K562 (cell line): ENCODE measurements around the gene POLR3C. TPM values are rescaled to one million over a fixed set of nuclear protein-coding genes. Genes with fewer than 3 reads are reported as not detected.

Source experiments
- ATAC-seq: fragments of 200-7000 bp; cut with Tn5 transposase; 3 replicates; pipeline ENCODE4 v1.9.1; 2020; ENCODE audit warnings: moderate library complexity
- BruUV-seq: library from RNA; stranded (reverse); fragments of 400-500 nt; replicated peaks from 2 replicates; lab custom pipeline; 2021; lab: Mats Ljungman, UMichigan
- CTCF ChIA-PET: fragments of 300-600 bp; formaldehyde crosslinking; extraction: SDS; loops from one replicate; lab custom pipeline; 2021; ENCODE audit warnings: low intra/inter-chr PET ratio; lab: Yijun Ruan, JAX
- POLR2A ChIA-PET: fragments of 300-600, 350-650 bp; sonication (Branson Sonifier 250); formaldehyde crosslinking; extraction: SDS; loops from one replicate; lab custom pipeline; 2021; ENCODE audit warnings: antibody characterized with exemption, inconsistent platforms; lab: Yijun Ruan, JAX
- DNase-seq, 4 experiments: peaks; one replicate each; pipeline versions ENCODE4 v3.0.0 to v3.0.0-alpha.2; 2011 to 2018; ENCODE audit warnings: low spot score in 3 of 4, mixed read lengths in 3 of 4; ENCODE audit errors: extremely low read depth in 1 of 4
- FAIRE-seq: peaks from 2 replicates; lab custom pipeline; 2011; peaks lifted over from hg19 to GRCh38; lab: Jason Lieb, UNC
- H2AFZ ChIP-seq: 2 replicates; pipeline ENCODE4 v1.6.0; 2011; ENCODE audit warnings: low read depth, low read length, control low read depth, inconsistent platforms
- H3K27ac ChIP-seq: fragments of 200-600 bp; 3 replicates; pipeline ENCODE4 v1.8.0; 2011; ENCODE audit warnings: low read depth, mild to moderate bottlenecking, control low read depth, inconsistent platforms, low read length, moderate library complexity, mixed read lengths; ENCODE audit errors: extremely low read depth
- H3K27me3 ChIP-seq, 2 experiments: fragments of 300-600 bp in 1 of 2; 2 replicates in 1 of 2; 3 replicates in 1 of 2; pipeline versions ENCODE4 v1.6.0 to v1.8.0; 2011; ENCODE audit warnings: inconsistent platforms in 2 of 2, low read length in 2 of 2, mild to moderate bottlenecking in 1 of 2, mixed read lengths in 1 of 2, moderate library complexity in 1 of 2; ENCODE audit not compliant: control insufficient read depth in 2 of 2, insufficient read depth in 2 of 2
- H3K36me3 ChIP-seq: fragments of 300-600 bp; 3 replicates; pipeline ENCODE4 v1.8.0; 2011; ENCODE audit warnings: mild to moderate bottlenecking, low read length, inconsistent platforms; ENCODE audit not compliant: control insufficient read depth, insufficient read depth
- H3K4me1 ChIP-seq, 2 experiments: fragments of 200-600 bp in 1 of 2; replicated peaks in 1 of 2; 2 replicates in 1 of 2; 3 replicates in 1 of 2; pipeline versions ENCODE4 v1.5.1 to v1.8.0; 2011; ENCODE audit warnings: inconsistent platforms in 2 of 2, low read length in 2 of 2, mild to moderate bottlenecking in 1 of 2, mixed read lengths in 1 of 2, moderate library complexity in 1 of 2; ENCODE audit not compliant: control insufficient read depth in 2 of 2, insufficient read depth in 2 of 2
- H3K4me2 ChIP-seq: 2 replicates; pipeline ENCODE4 v1.6.1; 2011; ENCODE audit warnings: low read length, control low read depth, inconsistent platforms, mixed read lengths; ENCODE audit not compliant: insufficient read depth
- H3K4me3 ChIP-seq: fragments of 200-600 bp; sonication (generic), shearing (Covaris generic); 2 replicates; pipeline ENCODE4 v1.5.1; 2016; ENCODE audit warnings: control low read depth, inconsistent platforms
- H3K79me2 ChIP-seq: fragments of 200-600 bp; 3 replicates; pipeline ENCODE4 v1.8.0; 2011; ENCODE audit warnings: low read length, inconsistent platforms; ENCODE audit not compliant: control insufficient read depth, insufficient read depth
- H3K9ac ChIP-seq, 2 experiments: 2 replicates each; pipeline versions ENCODE4 v1.6.0 to v1.6.1; 2011; ENCODE audit warnings: low read depth in 2 of 2, low read length in 2 of 2, control low read depth in 1 of 2, inconsistent platforms in 1 of 2, mild to moderate bottlenecking in 1 of 2, mixed read lengths in 1 of 2; ENCODE audit not compliant: insufficient read depth in 1 of 2
- H3K9me1 ChIP-seq: one replicate; pipeline ENCODE4 v1.6.0; 2011; ENCODE audit warnings: inconsistent platforms, mild to moderate bottlenecking, low read length, moderate library complexity; ENCODE audit not compliant: control insufficient read depth, insufficient read depth
- H3K9me3 ChIP-seq: replicated peaks from 2 replicates; pipeline ENCODE4 v1.5.1; 2011; ENCODE audit warnings: low read depth, low read length, inconsistent platforms; ENCODE audit not compliant: control insufficient read depth, insufficient read depth
- H4K20me1 ChIP-seq: replicated peaks from 2 replicates; pipeline ENCODE4 v1.6.1; 2011; ENCODE audit warnings: low read length, inconsistent platforms, mixed read lengths; ENCODE audit not compliant: control insufficient read depth, insufficient read depth
- BRF1 ChIP-seq: IDR thresholded peaks from 3 replicates; pipeline ENCODE4 v1.6.1; 2011; ENCODE audit warnings: borderline replicate concordance, mild to moderate bottlenecking; ENCODE audit not compliant: insufficient read length; ENCODE audit errors: extremely low read depth
- MAFG ChIP-seq: fragments of 450-650 bp; conservative IDR thresholded peaks from 2 replicates; pipeline ENCODE4 v1.6.1; 2016; ENCODE audit warnings: missing genetic modification characterization, missing compliant biosample characterization
- NFE2 ChIP-seq: IDR thresholded peaks from 2 replicates; pipeline ENCODE4 v1.6.1; 2014; ENCODE audit warnings: antibody characterized with exemption, low read depth
- RBBP5 ChIP-seq: fragments of 200-600 bp; sonication (generic); IDR thresholded peaks from 2 replicates; pipeline ENCODE4 v1.6.1; 2012; ENCODE audit warnings: borderline replicate concordance, mild to moderate bottlenecking, low read length, control low read depth, inconsistent platforms; ENCODE audit not compliant: insufficient read depth, poor library complexity, severe bottlenecking
- RFX1 ChIP-seq: fragments of 450-650 bp; IDR thresholded peaks from 2 replicates; pipeline ENCODE4 v1.6.1; 2016; ENCODE audit warnings: mild to moderate bottlenecking, moderate library complexity
- SMARCB1 ChIP-seq: IDR thresholded peaks from 2 replicates; pipeline ENCODE4 v1.6.1; 2011; ENCODE audit warnings: improper control_type of control experiment, low read depth; ENCODE audit not compliant: insufficient read length
- ZNF316 ChIP-seq: fragments of 450-650 bp; IDR thresholded peaks from 2 replicates; pipeline ENCODE4 v1.6.1; 2016
- WGBS: fragments of 100-300 bp; shearing (Covaris generic); methylation state at CpG from one replicate; pipeline ENCODE4 v1.1.6; 2016; ENCODE audit warnings: low coverage, mixed read lengths; ENCODE audit not compliant: insufficient coverage; ENCODE audit errors: missing lambda C conversion rate; 5-methylcytosine and 5-hydroxymethylcytosine counted together
- in situ Hi-C: fragments of 300-500 bp; cut with MboI; formaldehyde crosslinking; loops from 4 replicates; pipeline ENCODE4 v1.15.0; 2018; ENCODE audit warnings: inconsistent platforms, mixed read lengths
- intact Hi-C: fragments of 100-400 bp; cut with micrococcal nuclease; formaldehyde crosslinking; loops from 2 replicates; pipeline ENCODE4 v1.14.2; 2022
- polyA plus RNA-seq, 8 experiments: library from polyadenylated mRNA; depleted of rRNA in 4 of 8; stranded (reverse) in 5 of 8; unstranded in 3 of 8; fragments of >200 nt; fragmentation: Nextera tagmentation in 2 of 8; fragmentation: Illumina TruSeq in 1 of 8; extraction: Ambion mirVana in 2 of 8; extraction: Trizol in 1 of 8; gene quantifications; 2 replicates each; pipeline versions ENCODE4 v1.2.1 to v1.2.3, GENCODE V29; 2011 to 2014; ENCODE audit warnings: inconsistent platforms in 1 of 8, missing spikeins in 1 of 8
- total RNA-seq, 7 experiments: library from RNA; depleted of rRNA in 6 of 7; stranded (reverse); fragments of >200 nt in 6 of 7; fragmentation: Illumina TruSeq in 2 of 7; extraction: Trizol in 2 of 7; gene quantifications; 2 replicates each; pipeline versions ENCODE4 v1.2.1 to v1.2.3, GENCODE V29; 2011 to 2021; ENCODE audit warnings: low replicate concordance in 1 of 7
- TF ChIP-seq, protein P1 (sequence below), 2 experiments: fragments of 450-650 bp in 1 of 2; sonication (generic) in 1 of 2; formaldehyde crosslinking in 1 of 2; IDR thresholded peaks in 1 of 2; conservative IDR thresholded peaks in 1 of 2; 2 replicates each; pipeline versions ENCODE4 v1.6.1 to v1.8.1; 2016 to 2023; ENCODE audit warnings: mild to moderate bottlenecking in 2 of 2, moderate library complexity in 2 of 2, inconsistent platforms in 1 of 2, missing genetic modification reagents in 1 of 2

POLR3C gene
- total and polyA plus RNA-seq, 9 of the 15 experiments (the other 6 are each of a cell fraction or from before 2014, with no cell fraction given): 19.7 to 64.1 (median 45.2) TPM

DNA sequence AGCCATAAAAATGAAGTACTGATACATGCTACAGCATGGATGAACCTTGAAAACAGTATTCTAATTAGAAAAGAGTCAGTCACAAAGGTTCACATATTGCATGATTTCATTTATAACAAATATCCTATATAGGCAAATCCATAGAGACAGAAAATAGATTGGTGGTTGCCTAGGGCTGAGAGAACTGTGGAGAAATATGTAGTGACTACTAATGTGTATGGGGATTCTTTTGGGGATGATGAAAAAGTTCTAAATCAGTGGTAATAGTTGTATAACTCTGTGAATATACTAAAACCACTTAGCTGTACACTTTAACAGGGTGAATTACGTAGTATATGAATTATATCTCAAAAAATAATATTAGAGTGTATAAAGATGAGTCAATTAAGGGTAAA lies 45.9 kb upstream of the POLR3C start:
- Histone ChIP-seq H3K4me1 (peaks cover 0 to 6% of the 10 kb centered on the region in 2 experiments; a peak in 2 of 5 replicates), H3K9me1 (no peaks in the 10 kb centered on the region), H3K4me3 (no peak overlapping the region), H3K9me3 (no peaks in the 10 kb centered on the region), H4K20me1 (no peaks in the 10 kb centered on the region), H3K4me2 (no peak overlapping the region), H3K36me3 (peaks cover 12% of the 10 kb centered on the region; the same call in 2 of the 3 replicates), H3K79me2 (no peaks in the 10 kb centered on the region), H3K27me3 (no peaks in the 10 kb centered on the region), H2AFZ (no peak overlapping the region), H3K9ac (no peak overlapping the region), H3K27ac (no peak overlapping the region)
- WGBS: 95% methylated on average over 1 of the region's 1 CpG
- POLR2A ChIA-PET: no interaction called here
- BruUV-seq: no TSS peak
- intact Hi-C loops (no loop called here), in situ Hi-C loops (no loop called here)
- CTCF ChIA-PET: no interaction called here
- ATAC-seq: peak; percentile 31; the same call in 2 of the 3 replicates
- no peak for TF ChIP-seq RBBP5
- 0 out of 2 replicates have a peak, but pooled peaks have one; percentile 8 for TF ChIP-seq RFX1
- FAIRE-seq: peak; percentile 46
- DNase-seq: no peak

DNA sequence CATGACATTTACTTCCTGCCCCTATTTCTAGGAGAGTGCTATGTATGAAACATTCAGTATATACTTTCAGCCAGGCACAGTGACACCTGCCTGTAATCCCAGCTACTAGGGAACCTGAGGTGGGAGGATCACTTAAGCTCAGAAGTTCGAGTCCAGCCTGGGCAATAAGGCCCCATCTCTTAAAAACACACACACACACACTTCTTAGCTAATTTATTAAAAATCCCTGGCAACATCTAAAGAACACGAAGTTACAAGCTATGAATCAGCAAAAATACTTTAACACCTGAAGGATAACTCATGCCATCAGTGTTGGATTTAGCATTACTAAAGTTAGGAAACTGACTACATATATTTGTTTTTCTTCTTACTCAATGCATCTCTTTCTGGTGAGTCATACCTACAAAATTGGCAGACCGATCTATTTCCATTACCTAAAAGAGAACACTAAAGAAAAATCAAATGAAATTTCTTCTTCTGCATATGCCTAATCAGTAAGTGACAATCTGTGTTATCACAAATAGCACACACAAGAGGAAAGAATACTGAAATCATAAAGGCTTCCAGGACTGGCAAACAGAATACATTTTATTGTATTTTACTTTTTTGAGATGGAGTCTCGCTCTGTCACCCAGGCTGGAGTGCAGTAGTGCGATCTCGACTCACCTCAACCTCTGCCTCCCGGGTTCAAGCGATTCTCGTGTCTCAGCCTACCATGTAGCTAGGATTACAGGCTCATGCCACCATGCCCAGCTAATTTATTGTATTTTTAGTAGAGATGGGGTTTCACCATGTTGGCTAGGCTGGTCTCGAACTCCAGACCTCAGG lies 41.5 kb upstream of the POLR3C start:
- in situ Hi-C loops: no loop called here
- CTCF ChIA-PET: no interaction called here
- FAIRE-seq: no peak

More for the DNA sequence above, 41.5 kb upstream of the POLR3C start:
- Histone ChIP-seq H3K4me1 (peaks cover 0 to 3% of the 10 kb centered on the region in 2 experiments; a peak in 1 of 5 replicates), H3K9ac (no peak overlapping the region), H3K4me3 (no peak overlapping the region), H3K27ac (no peak overlapping the region), H2AFZ (no peak overlapping the region), H3K79me2 (no peaks in the 10 kb centered on the region), H3K4me2 (no peak overlapping the region), H3K9me3 (no peaks in the 10 kb centered on the region), H3K9me1 (no peaks in the 10 kb centered on the region), H4K20me1 (no peaks in the 10 kb centered on the region), H3K27me3 (no peaks in the 10 kb centered on the region), H3K36me3 (peaks cover 10% of the 10 kb centered on the region; the same call in 2 of the 3 replicates)
- no peak for ATAC-seq
- BruUV-seq: no TSS peak
- 76% methylated on average over 10 of the region's 10 CpGs for WGBS
- TF ChIP-seq SMARCB1 (no peak), MAFG (tag) (0 out of 2 replicates have a peak, but pooled peaks have one; percentile 19), NFE2 (peak; percentile 16; the same call in 1 of the 2 replicates), BRF1 (no peak), ZNF316 (peak; percentile 47)
- TF ChIP-seq, protein P1, sequence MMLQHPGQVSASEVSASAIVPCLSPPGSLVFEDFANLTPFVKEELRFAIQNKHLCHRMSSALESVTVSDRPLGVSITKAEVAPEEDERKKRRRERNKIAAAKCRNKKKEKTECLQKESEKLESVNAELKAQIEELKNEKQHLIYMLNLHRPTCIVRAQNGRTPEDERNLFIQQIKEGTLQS (IDR thresholded peaks at IDR 0.05): peak; percentile 55; the same call in 1 of the 2 replicates
- TF ChIP-seq, protein P1 (CRISPR knock-in tag; conservative IDR thresholded peaks at IDR 0.05): no peak
- POLR2A ChIA-PET: interaction anchor here (1.2 kb wide), 1 partner anchor 13 kb away, joined by 4 read pairs; no protein-coding TSS in a partner anchor
- intact Hi-C loops: no loop called here
- no peak for DNase-seq
